MM.1S (cell line): ENCODE results near the gene PCDHGA4.
"Not testable (repeated sequence)": the region's sequence is repeated elsewhere in the genome, so short reads cannot be mapped to it uniquely, and the experiment has no call there.

Experiments used
- CTCF ChIP-seq: fragments of 300-600 bp; sonication (generic); IDR thresholded peaks from 2 replicates; pipeline ENCODE4 v1.5.1; 2016; ENCODE audit warnings: antibody characterized with exemption, low read length, mixed read lengths
- EZH2phosphoT487 ChIP-seq: fragments of 300-600 bp; sonication (generic); IDR thresholded peaks from 2 replicates; pipeline ENCODE4 v1.6.1; 2018; ENCODE audit warnings: antibody characterized with exemption, low read length

- not testable (repeated sequence) for TF ChIP-seq CTCF, EZH2phosphoT487
Measured at GRCh38 chr5:141375444-141376155, 20.8 kb downstream of the PCDHGA4 start.
